ENCODE measurements around the gene PRR7.
"Not testable (repeated sequence)": the region's sequence is repeated elsewhere in the genome, so short reads cannot be mapped to it uniquely, and the experiment has no call there.

Gene PRR7

DNA sequence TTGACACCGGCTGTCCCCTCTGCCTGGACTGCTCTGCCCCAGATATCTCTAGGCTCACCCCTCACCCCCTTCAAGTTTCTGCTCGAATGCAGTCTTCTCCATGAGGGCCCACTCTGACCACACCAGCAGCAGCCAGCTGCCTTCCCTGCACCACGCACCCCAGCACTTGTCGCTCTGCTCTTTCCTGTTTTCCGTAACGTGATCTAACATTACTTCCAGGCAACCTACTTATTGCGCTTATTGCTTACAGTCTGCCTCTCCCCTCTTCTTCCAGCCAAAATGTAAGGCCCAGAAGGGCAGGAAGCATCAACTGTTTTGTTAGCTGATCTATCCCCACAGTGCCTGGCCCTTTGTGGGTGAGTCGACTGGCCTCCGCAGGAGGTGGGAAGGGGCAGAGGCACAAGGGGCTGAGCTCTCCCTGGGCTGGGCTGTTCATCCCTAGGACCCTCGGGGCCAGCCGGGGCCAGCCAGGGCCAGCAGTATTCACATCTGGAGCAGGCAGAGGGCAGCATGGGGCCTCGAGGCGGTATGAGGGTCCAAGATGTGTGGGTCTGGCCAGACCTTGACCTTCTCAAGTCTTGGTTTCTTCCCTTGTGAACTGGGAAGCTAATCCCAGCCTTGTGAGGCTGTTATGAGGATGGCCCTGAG lies 38.4 kb downstream of the PRR7 start:
- DNase-seq (ENCODE audit: low spot score), result no peak

DNA sequence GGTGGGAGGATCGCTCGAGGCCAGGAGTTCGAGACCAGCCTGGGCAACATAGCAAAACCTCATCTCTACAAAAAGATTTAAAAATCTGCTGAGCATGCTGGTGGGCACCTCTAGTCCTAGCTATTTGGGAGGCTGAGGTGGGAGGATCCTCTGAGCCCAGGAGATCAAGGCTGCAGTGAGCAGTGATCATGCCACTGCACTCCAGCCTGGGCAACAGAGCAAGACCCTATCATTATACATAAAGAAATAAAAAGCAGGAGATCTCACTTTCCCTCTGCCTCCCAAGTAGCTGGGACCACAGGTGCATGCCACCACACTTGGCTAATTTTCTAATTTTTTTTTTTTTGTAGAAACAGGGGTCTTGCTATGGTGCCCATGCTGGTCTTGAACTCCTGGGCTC lies 39.1 kb downstream of the PRR7 start:
- DNase-seq (ENCODE audit: low spot score), result not testable (repeated sequence)

DNA sequence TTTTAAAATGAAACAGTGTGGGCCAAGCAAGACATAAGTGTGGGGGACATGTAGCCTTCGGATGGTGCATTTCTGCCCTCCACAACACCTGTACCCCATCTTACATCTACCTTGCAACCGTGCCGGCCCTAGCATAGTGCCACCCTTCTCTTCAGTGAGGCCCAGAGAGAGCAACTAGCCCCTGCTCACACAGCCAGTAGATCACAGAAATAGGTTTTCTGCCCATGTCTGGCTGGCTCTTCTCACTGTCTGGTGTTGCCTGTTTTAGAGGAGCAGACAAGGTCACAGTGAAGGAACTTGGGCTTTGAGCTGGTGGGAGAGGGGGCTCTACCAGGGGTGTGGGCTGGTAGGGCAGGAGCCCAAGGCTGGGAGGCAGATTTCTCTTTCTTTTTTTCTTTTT lies 39.6 kb downstream of the PRR7 start:
- no peak for DNase-seq (ENCODE audit: low spot score)

GRCh38 chr5:177487144-177487543 lies 40.5 kb downstream of the PRR7 start:
- DNase-seq (ENCODE audit: low spot score), result no peak

DNA sequence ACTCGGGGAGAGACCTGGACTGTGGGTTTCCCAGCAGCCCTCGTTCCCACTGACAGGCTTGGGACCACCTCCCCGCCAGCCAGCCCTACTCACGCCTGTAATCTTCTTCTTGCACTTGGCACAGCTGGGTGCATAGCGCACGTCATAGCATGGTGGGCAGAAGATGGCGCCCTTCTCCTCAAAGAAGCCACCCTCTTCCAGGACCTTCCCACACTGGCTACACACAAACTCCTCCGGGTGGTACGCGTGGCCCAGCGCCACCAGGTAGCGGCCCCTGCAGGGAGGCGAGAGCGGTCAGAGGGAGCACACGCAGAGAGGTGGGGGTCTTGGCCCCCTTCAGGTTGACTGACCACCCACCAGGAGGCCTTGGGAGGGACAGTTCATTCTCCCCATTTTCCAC lies 41.4 kb downstream of the PRR7 start:
- DNase-seq (ENCODE audit: low spot score), result no peak

DNA sequence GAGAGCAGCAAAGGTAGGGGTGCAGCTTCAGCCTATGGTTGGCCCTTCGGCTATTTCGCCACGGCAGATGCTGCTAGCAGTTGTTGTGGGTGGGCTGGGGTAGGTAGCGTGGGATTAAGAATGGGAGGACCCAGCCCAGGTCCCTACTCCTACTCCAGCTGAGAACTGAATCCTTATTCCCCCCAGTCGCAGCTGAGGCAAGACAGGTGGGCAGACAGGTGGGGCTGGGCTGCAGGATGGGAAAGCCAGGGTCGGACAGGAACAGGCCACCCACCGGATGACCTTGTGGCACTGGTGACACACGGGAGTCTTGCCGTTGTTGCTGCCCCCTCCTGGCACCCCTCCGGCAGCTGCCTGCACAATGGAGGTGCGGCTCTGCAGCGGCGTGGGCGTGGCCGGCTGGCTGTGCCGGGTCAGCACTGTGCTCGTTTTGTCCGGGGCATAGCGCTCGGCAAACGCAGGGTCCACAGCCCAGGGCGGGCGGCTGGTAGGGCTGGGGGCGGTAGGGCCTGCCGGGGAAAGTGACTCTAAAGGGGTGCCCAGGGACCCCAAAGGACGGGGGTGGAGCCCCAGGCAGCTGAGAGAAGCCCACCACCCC lies 42.6 kb downstream of the PRR7 start:
- DNase-seq (ENCODE audit: low spot score), result no peak

DNA sequence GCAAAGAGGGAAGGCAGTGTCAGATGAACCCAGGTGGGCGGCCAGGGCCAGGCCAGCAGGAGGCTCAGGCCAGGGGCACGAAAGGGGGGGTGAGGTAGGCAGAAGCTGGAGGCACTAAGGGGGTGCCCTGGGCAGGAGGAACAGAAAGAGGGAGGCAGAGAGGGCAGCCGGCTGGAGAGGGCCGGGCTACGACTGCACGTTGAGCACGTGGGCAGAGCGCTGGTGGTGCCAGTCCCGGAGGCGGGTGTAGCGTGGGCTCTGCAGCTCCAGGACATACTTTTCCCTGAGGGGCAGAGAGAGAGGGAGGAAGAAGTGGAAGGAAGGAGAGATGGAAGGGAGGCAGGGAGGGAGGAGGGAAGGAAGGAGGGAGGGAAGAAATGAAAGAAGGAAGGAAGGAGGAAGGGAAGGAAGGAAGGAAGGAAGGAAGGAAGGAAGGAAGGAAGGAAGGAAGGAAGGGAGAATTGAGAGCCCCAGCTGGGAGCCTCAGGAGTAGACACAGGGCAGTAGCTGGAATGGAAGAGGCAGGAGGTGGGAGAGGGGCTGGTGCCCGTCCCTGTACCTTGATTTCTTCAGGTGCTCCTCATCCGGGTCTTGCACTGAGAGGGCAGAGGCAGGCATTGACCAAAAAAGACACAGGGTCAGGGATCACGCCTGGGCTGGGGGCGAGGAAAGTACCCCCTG lies 43.8 kb downstream of the PRR7 start:
- DNase-seq (ENCODE audit: low spot score), result no peak

DNA sequence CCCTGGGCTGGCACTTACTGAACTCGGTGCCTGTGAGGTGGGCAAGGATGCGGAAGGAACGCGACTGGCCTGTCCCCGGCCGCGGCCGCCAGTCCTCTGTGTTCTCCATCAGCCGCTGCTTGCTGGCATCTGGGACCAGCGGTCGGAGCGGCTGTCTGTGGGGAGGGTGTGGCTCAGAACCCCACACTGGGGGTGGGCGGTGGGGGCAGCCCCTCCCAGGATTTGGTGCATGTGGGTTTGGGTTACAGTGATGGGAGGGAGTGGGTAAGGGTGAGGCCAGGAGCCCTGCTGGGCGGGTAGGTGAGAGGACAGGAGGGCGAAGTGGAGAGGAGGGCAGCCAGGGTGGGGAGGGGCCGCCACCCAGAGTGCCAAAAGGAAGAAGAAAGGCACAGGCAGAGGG lies 44.4 kb downstream of the PRR7 start:
- DNase-seq (ENCODE audit: low spot score), result no peak

GRCh38 chr5:177491429-177491945 lies 44.9 kb downstream of the PRR7 start:
- no peak for DNase-seq (ENCODE audit: low spot score)

DNA sequence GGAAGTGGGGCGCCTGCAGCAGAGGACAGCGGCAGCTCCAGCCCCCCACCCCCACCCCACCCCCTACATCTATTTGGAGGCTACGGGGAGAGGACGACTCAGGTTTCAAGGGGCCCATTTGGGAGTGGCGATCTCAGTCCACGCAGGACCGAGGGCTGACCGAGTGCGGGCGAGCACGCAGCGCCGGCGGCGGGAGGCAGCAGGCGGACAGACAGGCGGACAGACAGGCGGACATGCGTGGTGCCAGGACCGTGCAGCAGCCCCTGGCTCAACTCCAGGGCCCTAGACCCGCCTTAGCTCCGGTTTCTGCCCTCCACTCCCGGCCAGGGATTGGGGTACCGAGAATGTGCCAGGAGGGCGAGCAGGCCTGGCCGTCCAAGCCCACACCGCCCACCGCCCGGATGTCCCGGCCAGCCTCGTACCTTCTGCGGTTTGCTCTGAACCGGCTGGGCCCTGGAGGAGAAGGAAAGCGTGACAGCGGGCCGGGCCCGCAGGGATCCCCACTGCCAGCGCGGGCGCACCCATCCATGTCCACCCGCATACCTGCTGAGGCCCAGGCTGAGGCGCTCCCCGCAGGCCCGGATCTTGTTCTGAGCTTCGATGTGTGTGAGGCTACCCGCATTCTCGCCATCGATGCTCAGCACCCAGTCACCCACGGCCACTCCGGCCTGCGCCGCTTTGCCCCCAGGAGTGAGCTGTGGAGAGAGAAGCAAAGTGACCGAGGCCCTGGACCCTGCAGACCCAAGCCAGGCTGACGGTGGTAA lies 45.6 kb downstream of the PRR7 start:
- no peak for DNase-seq (ENCODE audit: low spot score)

- no peak for DNase-seq (ENCODE audit: low spot score)
Observed at GRCh38 chr5:177492841-177493240, 46.2 kb downstream of the PRR7 start.

- DNase-seq (ENCODE audit: low spot score), result no peak
Observed at GRCh38 chr5:177493795-177494345, 47.3 kb downstream of the PRR7 start.

- no peak for DNase-seq (ENCODE audit: low spot score)
Observed at GRCh38 chr5:177494346-177495195, 48.0 kb downstream of the PRR7 start.

GRCh38 chr5:177495243-177496060 lies 48.8 kb downstream of the PRR7 start:
- DNase-seq (ENCODE audit: low spot score), result no peak

GRCh38 chr5:177496070-177496726 lies 49.6 kb downstream of the PRR7 start:
- no peak for DNase-seq (ENCODE audit: low spot score)

- DNase-seq (ENCODE audit: low spot score), result no peak
Observed at GRCh38 chr5:177496727-177497291, 50.2 kb downstream of the PRR7 start.

GRCh38 chr5:177497292-177498012 lies 50.8 kb downstream of the PRR7 start, which contains the start of gene PDLIM7:
PDLIM7 (minus strand) TSS chr5:177497604; CDS start chr5:177496512, 1,092 bp downstream.
- peak; percentile 87 for DNase-seq (ENCODE audit: low spot score)

GRCh38 chr5:177498013-177498787 lies 51.6 kb downstream of the PRR7 start:
- DNase-seq (ENCODE audit: low spot score), result no peak

Data from putamen (tissue), 1 donor.